ENCODE data around the gene DCAF11. TPM values are rescaled to one million over a fixed set of nuclear protein-coding genes. Genes with fewer than 3 reads are reported as not detected.

Gene DCAF11
- total RNA-seq, 1 donor from 2014 or later, result 54.1 TPM

GRCh38 chr14:24096545-24097181, 17.9 kb upstream of the DCAF11 start:
- H3K4me3 Mint-ChIP-seq (ENCODE audit: unreplicated experiment), result peak overlapping the region; percentile 53

GRCh38 chr14:24098229-24098926, 16.2 kb upstream of the DCAF11 start:
- H3K27ac Mint-ChIP-seq (ENCODE audit: unreplicated experiment), result no peak overlapping the region
- peaks cover 10% of the 10 kb centered on the region for H3K27me3 Mint-ChIP-seq (ENCODE audit: unreplicated experiment)
- TF ChIP-seq, protein P1, sequence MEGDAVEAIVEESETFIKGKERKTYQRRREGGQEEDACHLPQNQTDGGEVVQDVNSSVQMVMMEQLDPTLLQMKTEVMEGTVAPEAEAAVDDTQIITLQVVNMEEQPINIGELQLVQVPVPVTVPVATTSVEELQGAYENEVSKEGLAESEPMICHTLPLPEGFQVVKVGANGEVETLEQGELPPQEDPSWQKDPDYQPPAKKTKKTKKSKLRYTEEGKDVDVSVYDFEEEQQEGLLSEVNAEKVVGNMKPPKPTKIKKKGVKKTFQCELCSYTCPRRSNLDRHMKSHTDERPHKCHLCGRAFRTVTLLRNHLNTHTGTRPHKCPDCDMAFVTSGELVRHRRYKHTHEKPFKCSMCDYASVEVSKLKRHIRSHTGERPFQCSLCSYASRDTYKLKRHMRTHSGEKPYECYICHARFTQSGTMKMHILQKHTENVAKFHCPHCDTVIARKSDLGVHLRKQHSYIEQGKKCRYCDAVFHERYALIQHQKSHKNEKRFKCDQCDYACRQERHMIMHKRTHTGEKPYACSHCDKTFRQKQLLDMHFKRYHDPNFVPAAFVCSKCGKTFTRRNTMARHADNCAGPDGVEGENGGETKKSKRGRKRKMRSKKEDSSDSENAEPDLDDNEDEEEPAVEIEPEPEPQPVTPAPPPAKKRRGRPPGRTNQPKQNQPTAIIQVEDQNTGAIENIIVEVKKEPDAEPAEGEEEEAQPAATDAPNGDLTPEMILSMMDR (IDR thresholded peaks at IDR 0.05; ENCODE audit: partially characterized antibody, unreplicated experiment), result no peak
- H3K4me1 Mint-ChIP-seq (ENCODE audit: low read depth, unreplicated experiment), result peaks cover 14% of the 10 kb centered on the region
- H3K4me3 Mint-ChIP-seq (ENCODE audit: unreplicated experiment), result no peak overlapping the region
- peaks cover 4% of the 10 kb centered on the region for H3K36me3 Mint-ChIP-seq (ENCODE audit: unreplicated experiment)
- H3K9me3 Mint-ChIP-seq (ENCODE audit: unreplicated experiment), result peaks cover 10% of the 10 kb centered on the region
- DNase-seq, result no peak

More at GRCh38 chr14:24096545-24097181, 17.9 kb upstream of the DCAF11 start:
- peaks cover 17% of the 10 kb centered on the region for H3K4me1 Mint-ChIP-seq (ENCODE audit: low read depth, unreplicated experiment)
- peaks cover 14% of the 10 kb centered on the region for H3K27me3 Mint-ChIP-seq (ENCODE audit: unreplicated experiment)
- no peaks in the 10 kb centered on the region for H3K36me3 Mint-ChIP-seq (ENCODE audit: unreplicated experiment)
- DNase-seq, result no peak
- TF ChIP-seq, protein P1 (IDR thresholded peaks at IDR 0.05; ENCODE audit: partially characterized antibody, unreplicated experiment), result no peak
- peaks cover 12% of the 10 kb centered on the region for H3K9me3 Mint-ChIP-seq (ENCODE audit: unreplicated experiment)
- peak overlapping the region; percentile 78 for H3K27ac Mint-ChIP-seq (ENCODE audit: unreplicated experiment)

GRCh38 chr14:24098927-24099813, 15.4 kb upstream of the DCAF11 start:
- Mint-ChIP-seq H3K27me3 (ENCODE audit: unreplicated experiment) (peaks cover 7% of the 10 kb centered on the region), H3K27ac (ENCODE audit: unreplicated experiment) (peak overlapping the region; percentile 55), H3K36me3 (ENCODE audit: unreplicated experiment) (peaks cover 7% of the 10 kb centered on the region), H3K9me3 (ENCODE audit: unreplicated experiment) (peaks cover 10% of the 10 kb centered on the region), H3K4me1 (ENCODE audit: low read depth, unreplicated experiment) (peaks cover 11% of the 10 kb centered on the region), H3K4me3 (ENCODE audit: unreplicated experiment) (no peak overlapping the region)
- TF ChIP-seq, protein P1 (IDR thresholded peaks at IDR 0.05; ENCODE audit: partially characterized antibody, unreplicated experiment), result no peak
- DNase-seq, result no peak

GRCh38 chr14:24100197-24100981, 14.2 kb upstream of the DCAF11 start:
- peaks cover 4% of the 10 kb centered on the region for H3K27me3 Mint-ChIP-seq (ENCODE audit: unreplicated experiment)
- no peak for DNase-seq
- peaks cover 9% of the 10 kb centered on the region for H3K4me1 Mint-ChIP-seq (ENCODE audit: low read depth, unreplicated experiment)
- H3K4me3 Mint-ChIP-seq (ENCODE audit: unreplicated experiment), result peak overlapping the region; percentile 20
- peaks cover 5% of the 10 kb centered on the region for H3K9me3 Mint-ChIP-seq (ENCODE audit: unreplicated experiment)
- peaks cover 16% of the 10 kb centered on the region for H3K36me3 Mint-ChIP-seq (ENCODE audit: unreplicated experiment)
- H3K27ac Mint-ChIP-seq (ENCODE audit: unreplicated experiment), result no peak overlapping the region
- TF ChIP-seq, protein P1 (IDR thresholded peaks at IDR 0.05; ENCODE audit: partially characterized antibody, unreplicated experiment), result no peak
